ENCODE data around the gene UGT1A4. TPM values are rescaled to one million over a fixed set of nuclear protein-coding genes. Genes with fewer than 3 reads are reported as not detected.

UGT1A4 gene
- 0.12 TPM in 1 of 2 replicates, not detected in the other for total RNA-seq (2014; rRNA removed; shearing (Covaris generic))

- DNase-seq (ENCODE audit: low read depth) = no peak
Observed at GRCh38 chr2:233718552-233718951, at the start of gene UGT1A4. Gene UGT1A4 (plus strand): TSS chr2:233718736. CDS start chr2:233718821, 85 bp downstream.

- DNase-seq (ENCODE audit: low read depth) = no peak
Observed at GRCh38 chr2:233671290-233672161, 47.0 kb upstream of the UGT1A4 start, which contains the start of gene UGT1A9. Gene UGT1A9 (plus strand): TSS chr2:233671898. CDS start chr2:233671935, 37 bp downstream.

GRCh38 chr2:233672886-233673285, 45.6 kb upstream of the UGT1A4 start:
- no peak for DNase-seq (ENCODE audit: low read depth)

DNA sequence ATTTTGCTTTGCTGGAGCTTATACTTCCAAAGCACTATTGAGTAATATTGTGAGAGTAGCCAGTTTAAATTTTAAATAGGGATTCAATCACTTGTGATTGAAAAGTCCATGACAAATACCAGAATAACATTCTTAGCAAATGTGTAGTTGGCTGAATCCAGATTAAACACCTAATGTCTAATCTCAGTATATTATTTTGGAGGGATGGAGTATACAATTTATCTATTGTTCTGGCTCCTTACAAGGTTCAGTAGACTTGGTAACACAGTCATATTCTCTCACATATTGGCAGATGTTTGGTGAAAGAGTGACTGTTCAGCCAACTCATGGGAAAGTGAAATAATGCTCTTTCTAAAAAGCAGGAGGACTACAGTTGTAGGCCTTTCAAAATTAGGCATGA, 44.6 kb upstream of the UGT1A4 start:
- no peak for DNase-seq (ENCODE audit: low read depth)

DNA sequence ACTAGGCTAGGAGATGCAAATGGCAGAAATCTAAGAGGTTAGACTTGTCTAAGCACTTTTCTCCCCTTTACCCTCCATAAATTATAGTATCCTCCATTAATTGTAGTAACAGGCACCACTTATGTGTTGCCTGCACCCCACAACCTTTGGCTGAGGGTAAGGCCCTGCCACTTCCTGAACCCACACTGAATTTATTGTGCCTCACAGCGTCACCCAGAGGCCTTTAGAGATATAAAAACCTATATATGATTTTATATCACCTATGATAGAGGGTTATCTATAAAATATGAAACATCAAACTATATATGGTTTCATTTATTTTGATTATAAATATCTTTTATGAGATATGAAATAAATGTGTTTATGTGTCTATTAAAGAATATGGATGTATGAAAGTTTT, 44.2 kb upstream of the UGT1A4 start:
- DNase-seq (ENCODE audit: low read depth) = no peak

GRCh38 chr2:233674995-233675394, 43.5 kb upstream of the UGT1A4 start:
- DNase-seq (ENCODE audit: low read depth) = peak; percentile 7

- DNase-seq (ENCODE audit: low read depth) = peak; percentile 15
Observed at GRCh38 chr2:233676046-233676445, 42.5 kb upstream of the UGT1A4 start.

DNA sequence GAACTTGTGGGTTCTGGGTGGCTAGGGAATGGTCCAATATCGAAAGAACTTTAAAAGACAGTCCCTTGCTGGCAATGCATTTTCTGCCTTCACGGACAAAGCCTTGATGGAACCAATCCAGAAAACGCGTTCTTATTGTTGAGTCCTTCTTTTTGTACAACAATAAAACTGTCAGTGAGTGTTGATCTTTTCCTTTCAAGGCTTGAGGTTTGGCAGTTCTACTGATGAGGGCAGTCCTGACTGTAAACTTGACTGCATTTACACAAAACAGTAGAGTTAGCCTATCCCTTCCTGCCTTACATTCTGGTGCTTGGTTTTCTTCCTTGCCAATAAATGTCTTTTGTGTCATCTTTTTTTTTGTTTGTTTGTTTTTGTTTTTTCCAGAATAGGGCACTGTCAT, 39.3 kb upstream of the UGT1A4 start:
- no peak for DNase-seq (ENCODE audit: low read depth)

DNA sequence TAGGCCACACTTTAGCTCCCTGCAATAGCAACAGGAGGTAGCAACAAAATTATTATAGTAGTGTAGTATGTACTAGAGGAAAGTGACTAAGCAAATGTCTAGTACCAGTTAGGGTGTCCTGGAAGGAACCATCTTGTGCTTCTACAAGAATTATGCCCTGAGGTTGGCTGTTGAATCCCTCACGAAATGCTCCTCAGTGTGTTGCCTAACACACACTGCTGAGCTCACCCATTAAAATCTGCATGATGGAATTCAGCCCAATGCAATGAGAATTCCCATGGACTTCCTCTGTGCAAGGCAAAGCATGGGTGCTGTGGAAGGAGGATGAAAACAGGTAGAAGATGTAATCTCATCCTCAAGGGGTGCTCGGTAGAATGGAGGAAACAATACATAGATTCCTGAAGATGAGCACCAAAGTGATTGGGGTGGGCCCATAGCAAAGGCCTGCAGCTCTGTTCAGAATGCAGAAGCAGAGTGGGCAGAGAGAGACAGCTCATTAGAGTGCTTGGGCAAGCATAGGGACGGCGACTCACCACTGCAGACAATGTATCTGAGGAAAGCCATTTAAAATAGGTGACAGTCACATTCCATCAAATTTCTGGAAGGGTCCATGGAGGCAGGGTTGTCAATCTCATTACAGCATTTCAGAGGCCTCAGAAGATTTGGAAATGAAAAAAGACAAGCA, 38.0 kb upstream of the UGT1A4 start:
- DNase-seq (ENCODE audit: low read depth) = no peak

DNA sequence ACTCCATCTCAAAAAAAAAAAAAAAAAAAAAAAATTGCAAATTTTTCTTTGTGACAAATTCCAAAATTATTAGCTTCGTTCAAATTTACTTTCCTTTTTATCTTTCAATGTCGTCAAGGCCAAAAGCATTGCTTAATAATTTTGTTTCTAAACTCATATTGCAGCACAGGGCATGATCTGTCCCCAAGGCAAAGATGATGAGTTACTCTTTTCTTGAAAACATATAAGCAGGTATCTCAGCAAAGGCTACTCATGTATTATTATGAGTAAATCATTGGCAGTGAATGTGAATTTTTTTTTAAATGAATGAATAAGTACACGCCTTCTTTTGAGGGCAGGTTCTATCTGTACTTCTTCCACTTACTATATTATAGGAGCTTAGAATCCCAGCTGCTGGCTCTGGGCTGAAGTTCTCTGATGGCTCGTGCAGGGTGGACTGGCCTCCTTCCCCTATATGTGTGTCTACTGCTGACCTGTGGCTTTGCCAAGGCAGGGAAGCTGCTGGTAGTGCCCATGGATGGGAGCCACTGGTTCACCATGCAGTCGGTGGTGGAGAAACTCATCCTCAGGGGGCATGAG, 36.9 kb upstream of the UGT1A4 start, which contains the start of gene UGT1A7:
TSS of gene UGT1A7 (plus strand) at position 381 of the 579 bp plus-strand sequence. CDS start at position 418, 37 bp downstream.
- no peak for DNase-seq (ENCODE audit: low read depth)

- no peak for DNase-seq (ENCODE audit: low read depth)
Observed at GRCh38 chr2:233684640-233685039, 33.9 kb upstream of the UGT1A4 start.

GRCh38 chr2:233686928-233687327, 31.6 kb upstream of the UGT1A4 start:
- no peak for DNase-seq (ENCODE audit: low read depth)

DNA sequence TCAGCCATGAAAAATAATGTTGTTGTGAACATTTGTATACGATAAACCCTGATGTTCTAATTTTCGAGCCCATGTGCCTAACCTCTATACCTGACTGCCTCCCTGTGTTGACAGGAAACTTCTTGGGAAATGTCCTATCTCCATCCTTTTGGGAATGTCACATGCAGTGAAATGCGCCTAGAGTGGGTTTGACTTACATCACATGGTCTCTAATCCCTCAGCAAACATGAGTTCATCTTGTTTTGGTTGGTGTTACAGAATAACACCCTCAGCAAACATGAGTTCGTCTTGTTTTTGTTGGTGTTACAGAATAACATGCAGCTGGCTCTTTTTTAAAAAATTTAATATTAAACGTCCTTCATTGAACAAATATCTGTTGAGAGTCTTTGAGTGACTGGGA, 30.2 kb upstream of the UGT1A4 start:
- no peak for DNase-seq (ENCODE audit: low read depth)

GRCh38 chr2:233689031-233689430, 29.5 kb upstream of the UGT1A4 start:
- no peak for DNase-seq (ENCODE audit: low read depth)

- DNase-seq (ENCODE audit: low read depth) = peak; percentile 14
Observed at GRCh38 chr2:233689501-233689900, 29.0 kb upstream of the UGT1A4 start.

DNA sequence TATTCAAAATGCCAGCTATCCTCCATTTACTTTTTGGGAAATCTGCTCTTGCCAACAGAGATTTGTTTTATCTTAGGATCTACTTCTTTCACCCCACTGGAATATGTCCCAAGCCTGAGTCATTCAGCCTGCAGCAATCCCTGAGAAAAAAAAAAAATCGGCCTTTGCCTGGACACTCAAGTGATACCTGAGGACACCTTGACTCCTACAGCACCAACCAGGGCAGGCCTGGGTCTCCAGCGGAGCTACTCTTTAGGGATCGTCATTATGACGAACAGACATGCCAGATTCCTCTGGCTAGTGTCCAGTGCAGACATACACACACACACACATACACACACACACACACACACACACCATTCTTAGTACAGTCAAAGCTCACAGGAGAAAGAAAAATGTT, 28.1 kb upstream of the UGT1A4 start:
- peak; percentile 60 for DNase-seq (ENCODE audit: low read depth)

DNA sequence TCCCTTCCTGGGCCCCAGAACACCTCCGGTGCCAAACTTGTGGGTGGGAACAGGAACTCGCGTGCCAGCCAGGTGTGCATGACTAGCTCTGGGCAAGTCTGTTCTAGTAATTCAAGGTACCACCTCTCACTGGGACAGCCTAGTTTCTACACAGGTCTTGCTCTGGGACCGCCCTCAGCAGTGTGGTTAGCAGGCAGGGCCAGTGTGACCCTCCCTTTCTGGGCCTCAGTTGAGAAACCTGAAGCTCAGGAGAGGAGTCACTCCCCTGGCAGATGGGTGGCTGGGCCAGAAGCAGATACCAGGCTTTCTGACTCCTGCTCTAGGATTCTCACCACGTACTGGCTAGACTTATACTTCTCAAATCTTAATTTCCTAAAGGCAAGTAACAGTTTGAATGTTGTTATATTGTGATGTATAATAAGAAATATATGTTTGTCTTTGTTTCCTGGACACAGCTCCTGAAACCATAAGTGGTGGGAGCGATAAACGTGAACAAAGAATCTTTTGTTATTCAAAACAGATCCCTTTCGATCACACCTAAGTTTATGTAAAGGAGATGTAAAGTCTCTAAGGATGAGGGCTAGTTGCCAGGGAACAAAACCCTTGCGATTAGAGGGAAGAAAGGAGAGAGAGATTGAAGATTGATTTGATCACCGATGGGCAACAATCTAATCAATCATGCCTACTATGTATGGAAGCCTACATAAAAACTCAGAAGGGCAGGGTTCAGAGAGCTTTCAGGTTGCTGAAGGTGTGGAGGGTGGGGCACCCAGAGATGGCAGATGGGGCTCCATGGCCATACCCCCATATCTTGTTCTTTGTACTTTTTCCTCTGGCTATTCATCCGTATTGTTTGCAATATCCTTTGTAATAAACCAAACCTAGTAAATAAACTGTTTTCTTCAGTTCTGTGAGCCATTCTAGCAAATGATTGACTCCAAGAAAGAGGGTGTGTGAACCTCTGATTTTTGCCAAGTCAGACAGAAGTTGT, 26.8 kb upstream of the UGT1A4 start:
- DNase-seq (ENCODE audit: low read depth) = no peak

DNA sequence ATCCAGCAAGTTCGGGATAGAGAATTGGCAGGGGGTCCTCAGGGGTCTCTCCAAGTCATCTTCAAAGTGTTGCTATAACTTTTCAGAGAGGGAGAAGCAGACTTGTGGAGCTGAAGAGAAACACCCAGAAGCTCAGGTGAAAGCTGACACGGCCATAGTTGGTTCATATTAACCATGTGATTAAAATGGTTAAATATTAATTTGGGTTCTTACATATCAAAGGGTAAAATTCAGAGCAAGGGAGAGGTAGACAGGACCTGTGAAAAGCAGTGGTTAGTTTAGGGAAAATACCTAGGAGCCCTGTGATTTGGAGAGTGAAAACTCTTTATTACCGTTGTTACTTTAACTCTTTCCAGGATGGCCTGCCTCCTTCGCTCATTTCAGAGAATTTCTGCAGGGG, 25.9 kb upstream of the UGT1A4 start, which contains the start of gene UGT1A6:
TSS of gene UGT1A6 (plus strand) at position 243 of the 400 bp plus-strand sequence. CDS start at position 358, 115 bp downstream.
- no peak for DNase-seq (ENCODE audit: low read depth)

DNA sequence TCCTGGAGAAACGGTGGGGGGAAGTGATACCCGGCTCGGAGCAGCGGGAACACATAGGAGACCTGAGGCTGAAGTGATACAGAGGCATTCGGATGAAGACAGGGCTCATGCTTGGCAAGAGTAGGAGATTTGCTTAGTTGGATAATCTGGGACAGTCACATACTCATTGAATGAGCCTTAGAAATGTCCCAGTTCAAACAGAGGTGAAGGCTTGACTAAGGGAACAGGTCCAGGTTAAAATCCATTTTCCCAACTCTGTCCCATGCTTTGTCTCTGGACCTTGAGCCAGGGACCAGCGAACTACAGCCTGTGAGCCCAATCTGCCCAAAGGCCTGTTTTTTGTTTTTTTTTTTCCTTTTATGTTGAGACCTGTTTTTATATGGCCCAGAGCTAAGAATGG, 24.6 kb upstream of the UGT1A4 start:
- no peak for DNase-seq (ENCODE audit: low read depth)

DNA sequence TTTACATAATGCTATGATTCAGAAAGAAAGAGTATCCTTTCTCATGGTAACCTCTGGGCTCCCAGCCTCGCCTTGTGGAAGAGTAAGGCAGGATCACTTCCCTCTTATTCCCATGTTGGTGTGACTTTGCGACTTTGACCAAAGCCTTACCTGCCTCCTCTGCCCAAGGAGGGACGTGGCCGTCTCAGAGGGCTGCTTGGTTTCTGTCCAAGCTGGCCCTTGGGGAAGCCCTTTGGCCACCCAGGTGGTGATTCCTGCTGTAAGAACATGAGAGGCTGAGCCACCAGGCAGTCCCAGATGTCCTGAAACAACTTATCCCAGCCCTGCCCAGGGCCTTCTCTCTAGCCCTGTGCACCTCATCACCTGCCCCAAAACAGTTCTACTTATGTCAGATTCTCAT, 19.8 kb upstream of the UGT1A4 start:
- no peak for DNase-seq (ENCODE audit: low read depth)

DNA sequence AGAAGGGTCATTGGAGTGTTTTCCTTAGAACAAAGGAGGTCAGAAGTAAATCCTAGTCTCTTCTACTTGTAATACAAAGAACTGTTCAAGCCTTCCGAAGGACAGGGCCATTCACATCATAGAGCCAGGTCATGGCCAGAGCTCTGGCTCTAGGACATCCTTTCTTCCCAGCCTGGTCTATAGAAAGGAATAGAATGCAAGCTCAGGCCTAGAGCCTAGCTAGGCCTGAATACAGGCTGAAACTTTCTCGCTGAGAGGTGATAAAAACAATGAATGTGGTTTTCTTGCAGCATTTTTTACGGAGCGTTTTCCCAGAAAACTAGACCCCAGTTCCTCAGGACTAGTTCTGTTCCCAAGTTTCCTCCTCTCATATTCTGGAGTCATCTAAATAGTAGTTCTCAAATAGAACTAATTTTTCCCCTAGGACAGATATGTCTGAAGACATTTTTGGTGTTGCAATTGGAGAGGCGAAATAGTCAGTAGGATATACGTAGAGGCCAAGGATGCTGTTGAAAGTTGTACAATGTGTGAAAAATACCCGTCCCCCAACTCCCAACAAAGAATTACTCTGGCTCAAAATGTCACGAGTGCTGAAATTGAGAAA, 19.0 kb upstream of the UGT1A4 start:
- no peak for DNase-seq (ENCODE audit: low read depth)
